NB4 (cell line): ENCODE results near the gene SAE1.

Experiments used
- CTCF ChIP-seq: IDR thresholded peaks from one replicate; pipeline ENCODE4 v1.5.1; 2012; ENCODE audit warnings: low read depth, low read length
- MAX ChIP-seq: IDR thresholded peaks from 2 replicates; pipeline ENCODE4 v1.6.1; 2011; ENCODE audit warnings: low read depth, low read length
- POLR2A ChIP-seq: IDR thresholded peaks from 2 replicates; pipeline ENCODE4 v1.6.1; 2011; ENCODE audit warnings: mild to moderate bottlenecking; ENCODE audit not compliant: insufficient read length; ENCODE audit errors: extremely low read depth

GRCh38 chr19:47253970-47254369 is 123.3 kb downstream of the SAE1 start:
- no peak for TF ChIP-seq CTCF
- no peak for TF ChIP-seq POLR2A
- no peak for TF ChIP-seq MAX
